GM19438 (cell line): ENCODE data around the gene TMEM59.
"Not testable (repeated sequence)": the region's sequence is repeated elsewhere in the genome, so short reads cannot be mapped to it uniquely, and the experiment has no call there.

Source experiments
- ATAC-seq: cut with Tn5 transposase; IDR thresholded peaks from one replicate; pipeline ENCODE4 v1.9.1; 2021; ENCODE audit warnings: low read depth; ENCODE audit not compliant: unreplicated experiment

TMEM59 gene, protein sequence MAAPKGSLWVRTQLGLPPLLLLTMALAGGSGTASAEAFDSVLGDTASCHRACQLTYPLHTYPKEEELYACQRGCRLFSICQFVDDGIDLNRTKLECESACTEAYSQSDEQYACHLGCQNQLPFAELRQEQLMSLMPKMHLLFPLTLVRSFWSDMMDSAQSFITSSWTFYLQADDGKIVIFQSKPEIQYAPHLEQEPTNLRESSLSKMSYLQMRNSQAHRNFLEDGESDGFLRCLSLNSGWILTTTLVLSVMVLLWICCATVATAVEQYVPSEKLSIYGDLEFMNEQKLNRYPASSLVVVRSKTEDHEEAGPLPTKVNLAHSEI

DNA sequence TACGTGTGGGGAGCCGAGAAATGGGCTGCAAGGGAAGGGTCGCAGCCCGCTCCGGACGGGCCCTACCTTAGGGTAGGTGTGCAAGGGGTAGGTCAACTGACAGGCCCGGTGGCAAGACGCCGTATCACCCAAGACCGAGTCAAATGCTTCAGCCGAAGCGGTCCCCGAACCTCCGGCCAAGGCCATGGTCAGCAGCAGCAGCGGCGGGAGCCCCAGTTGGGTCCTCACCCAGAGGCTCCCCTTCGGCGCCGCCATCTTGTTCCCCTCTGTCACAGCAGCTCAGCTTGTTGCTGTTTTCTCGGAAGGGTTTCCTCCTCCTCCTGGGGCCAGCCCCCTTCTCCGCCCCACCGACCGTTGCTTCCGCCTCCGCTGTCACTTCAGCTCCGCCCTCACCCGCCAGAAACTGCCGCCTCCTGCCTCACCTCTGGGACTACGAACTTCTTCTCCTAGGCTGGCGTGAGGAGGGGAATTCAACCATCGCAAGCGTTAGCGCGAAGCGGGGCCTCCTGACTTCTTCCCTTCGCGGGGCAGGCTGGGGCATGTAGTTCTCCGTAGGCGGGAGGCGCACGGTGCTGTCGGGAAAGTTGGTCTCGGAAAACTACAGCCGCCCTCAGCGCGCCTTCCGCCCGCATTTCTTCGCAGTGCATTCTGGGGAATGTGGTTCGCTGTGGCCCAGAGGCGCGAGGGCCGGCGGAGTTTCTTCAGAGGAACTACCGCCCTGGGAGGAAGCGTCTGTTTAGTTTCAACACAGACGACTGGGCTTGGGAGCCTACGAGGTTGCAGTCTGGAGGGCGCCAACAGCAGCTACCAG, at the start of gene TMEM59, which contains the start of gene TCEANC2:
TSS of gene TMEM59 (minus strand) at position 271 of the 811 bp plus-strand sequence. CDS start at position 255, 16 bp downstream.
TSS of gene TCEANC2 (plus strand) at position 675 of the 811 bp plus-strand sequence. CDS start 815 bp downstream, outside the sequence.
- peak; percentile 93 for ATAC-seq

GRCh38 chr1:54100500-54100899, 47.5 kb upstream of the TMEM59 start:
- ATAC-seq = no peak

- no peak for ATAC-seq
Measured at GRCh38 chr1:54099061-54099610, 46.1 kb upstream of the TMEM59 start.

DNA sequence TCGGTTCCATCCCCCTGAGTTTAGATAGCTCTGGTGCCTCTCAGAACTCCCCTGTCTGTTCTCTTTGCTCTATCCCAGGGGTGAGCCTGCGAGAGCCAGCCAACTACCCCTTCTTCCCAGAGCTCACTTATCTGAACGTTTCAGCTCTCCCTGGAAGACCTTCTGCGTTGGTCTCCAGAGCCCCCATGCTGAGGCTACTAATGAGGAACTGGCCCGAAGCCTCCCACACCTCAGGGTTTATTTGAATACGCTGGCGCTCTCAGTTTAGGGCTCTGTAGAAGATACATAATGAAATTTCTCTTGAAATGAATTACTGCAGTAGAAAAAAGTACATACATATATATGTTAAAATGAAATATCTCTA, 43.9 kb upstream of the TMEM59 start:
- no peak for ATAC-seq

GRCh38 chr1:54096227-54096876, 43.3 kb upstream of the TMEM59 start:
- no peak for ATAC-seq

- no peak for ATAC-seq
Measured at GRCh38 chr1:54095546-54096226, 42.7 kb upstream of the TMEM59 start.

- ATAC-seq = not testable (repeated sequence)
Measured at GRCh38 chr1:54094730-54095105, 41.7 kb upstream of the TMEM59 start.

DNA sequence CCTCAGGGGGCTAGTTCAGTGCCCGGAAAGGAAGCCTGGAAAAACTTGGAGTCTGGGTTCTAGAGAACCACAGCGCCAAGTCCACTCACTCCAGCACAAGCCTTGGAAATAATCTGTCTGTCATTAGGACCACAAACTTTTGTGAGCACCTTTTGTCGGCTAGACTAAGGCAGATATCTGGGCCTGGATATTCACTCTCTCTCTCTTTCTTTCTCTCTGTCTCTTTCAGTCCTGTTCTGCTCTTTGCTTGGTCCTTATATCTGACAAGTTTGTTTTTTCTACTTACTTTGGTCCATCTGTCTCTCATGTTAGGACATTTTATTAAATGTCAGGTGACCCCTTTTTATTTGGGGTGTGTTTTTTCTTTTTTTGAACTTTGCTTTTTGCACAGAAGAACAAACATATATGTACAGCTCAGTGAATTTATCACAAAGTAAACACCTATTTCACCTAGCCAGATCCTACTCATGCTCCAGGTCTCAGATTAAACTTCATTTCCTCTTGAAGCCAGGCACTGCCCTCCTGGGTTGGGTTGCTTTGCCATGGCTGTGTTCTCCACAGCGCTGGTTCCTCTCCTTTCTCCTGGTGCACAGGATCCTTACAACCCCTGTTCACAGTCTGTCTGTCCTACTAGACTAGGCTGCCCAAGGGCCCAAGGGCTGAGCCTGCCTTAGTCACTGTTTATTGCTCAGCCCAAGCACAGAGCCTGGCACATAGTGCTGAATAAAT, 41.2 kb upstream of the TMEM59 start:
- ATAC-seq = no peak

DNA sequence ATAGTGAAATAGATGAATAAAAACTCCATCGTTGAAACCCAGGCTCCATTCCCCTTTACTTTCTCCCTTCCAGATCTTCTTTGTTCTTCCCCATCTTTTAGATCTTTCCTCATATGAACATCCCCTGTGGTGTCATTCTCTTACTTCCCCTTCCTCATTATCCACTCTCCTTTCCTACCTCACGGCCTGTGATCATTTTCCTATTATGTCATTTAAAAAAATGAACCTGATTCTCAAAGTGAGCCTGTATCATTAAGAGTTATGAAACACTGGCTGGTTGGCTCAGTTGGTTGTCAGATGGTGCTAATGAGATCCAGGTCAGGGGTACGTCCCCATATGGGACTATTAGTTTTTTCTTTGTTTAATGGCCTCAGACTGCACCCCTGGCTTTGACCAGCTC, 38.7 kb upstream of the TMEM59 start:
- no peak for ATAC-seq

- no peak for ATAC-seq
Measured at GRCh38 chr1:54088385-54088784, 35.4 kb upstream of the TMEM59 start.

- ATAC-seq = no peak
Measured at GRCh38 chr1:54086754-54087153, 33.8 kb upstream of the TMEM59 start.

GRCh38 chr1:54084794-54085193, 31.8 kb upstream of the TMEM59 start:
- no peak for ATAC-seq

- ATAC-seq = no peak
Measured at GRCh38 chr1:54081306-54082270, 28.6 kb upstream of the TMEM59 start.

DNA sequence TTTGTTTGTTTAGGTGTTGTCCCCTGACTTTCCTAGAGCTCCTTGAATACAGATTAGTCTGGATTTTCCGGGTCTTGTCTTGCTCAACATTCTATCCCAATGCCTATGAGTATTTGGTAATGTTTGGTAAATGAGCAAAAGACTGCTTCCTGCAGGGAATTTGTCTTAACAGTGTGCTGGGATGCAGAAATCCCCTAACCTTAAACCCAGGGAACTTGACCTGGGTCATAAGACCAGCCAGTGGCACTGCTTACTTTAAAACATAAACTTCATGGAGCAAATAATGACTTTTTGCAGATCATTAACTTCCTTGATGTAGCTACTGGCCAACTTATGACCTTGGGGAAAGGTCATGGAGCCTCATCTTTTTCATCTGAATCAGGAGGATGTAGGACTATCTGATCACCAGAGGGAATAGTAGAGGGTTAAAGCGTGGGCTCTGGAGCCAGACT, 27.6 kb upstream of the TMEM59 start:
- no peak for ATAC-seq

- no peak for ATAC-seq
Measured at GRCh38 chr1:54077359-54077758, 24.4 kb upstream of the TMEM59 start.

DNA sequence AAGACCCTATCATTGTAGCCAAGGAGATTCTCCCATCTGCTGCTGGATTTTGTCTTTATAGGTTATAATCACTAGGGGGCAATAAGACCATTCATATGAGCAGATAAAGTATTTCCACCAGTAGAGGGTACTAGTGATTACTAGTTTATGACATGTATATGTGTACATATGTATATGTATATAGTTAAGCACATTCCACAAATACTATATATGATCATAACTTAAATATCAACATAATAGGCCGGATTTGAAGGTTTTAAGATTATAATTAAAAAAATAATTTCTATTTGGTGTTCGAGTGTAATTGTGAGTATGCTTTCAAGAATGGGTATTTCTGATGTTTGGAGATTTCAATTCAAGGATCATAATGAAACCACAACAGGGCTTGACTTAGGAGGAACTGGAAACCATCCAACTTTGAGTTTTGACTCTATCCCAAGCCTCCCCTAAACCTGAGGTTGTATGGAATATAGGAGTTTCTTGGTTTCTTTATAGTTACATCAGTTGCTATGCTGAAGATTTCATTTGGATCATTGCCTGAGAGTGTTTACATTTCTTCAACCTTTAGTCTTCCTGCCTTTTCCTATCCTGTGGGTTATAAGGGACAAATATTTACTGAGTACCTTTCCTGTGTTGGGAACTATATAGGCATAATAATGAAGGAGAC, 17.3 kb upstream of the TMEM59 start:
- no peak for ATAC-seq

DNA sequence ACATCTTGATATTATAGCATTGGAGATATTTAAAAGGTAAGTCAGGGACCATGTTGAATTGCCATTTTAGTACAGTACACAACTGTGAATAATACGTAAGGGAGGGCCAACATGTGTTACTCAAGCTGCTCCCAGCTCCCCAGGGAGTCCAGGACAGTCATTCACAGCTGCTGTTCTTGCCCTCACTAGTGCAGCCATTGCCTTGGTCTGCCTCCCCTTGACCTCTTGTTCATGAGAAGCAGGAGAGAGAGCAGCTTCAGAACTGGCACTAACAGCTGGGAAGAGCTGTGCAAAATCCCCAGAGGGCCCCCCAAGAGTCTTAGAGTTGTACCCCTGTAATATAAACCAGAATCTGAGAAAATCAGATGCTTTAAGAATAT, 16.8 kb upstream of the TMEM59 start:
- ATAC-seq = no peak

- ATAC-seq = no peak
Measured at GRCh38 chr1:54064299-54064698, 11.3 kb upstream of the TMEM59 start.
